A673 (cell line): ENCODE results near the gene CPN2. TPM values are rescaled to one million over a fixed set of nuclear protein-coding genes. Genes with fewer than 3 reads are reported as not detected.

Experiments used
- BruUV-seq: library from RNA; stranded (reverse); fragments of 400-500 nt; replicated peaks from 2 replicates; lab custom pipeline; 2021; lab: Mats Ljungman, UMichigan
- CTCF ChIA-PET: fragments of 300-600 bp; sonication (Branson Sonifier 250); formaldehyde crosslinking; loops from one replicate; lab custom pipeline; 2022; ENCODE audit warnings: antibody characterized with exemption; lab: Charles Lee
- POLR2A ChIA-PET: fragments of 300-600 bp; sonication (Branson Sonifier 250); formaldehyde crosslinking; loops from one replicate; lab custom pipeline; 2022; ENCODE audit warnings: antibody characterized with exemption; ENCODE audit not compliant: low non-redundant PET; lab: Charles Lee
- DNase-seq: peaks from one replicate; pipeline ENCODE4 v3.0.0-alpha.2; 2015; ENCODE audit warnings: low spot score
- H3K27ac ChIP-seq: fragments of 200-600 bp; sonication (generic); 2 replicates; pipeline ENCODE4 v1.5.1; 2016; ENCODE audit warnings: mixed run types, low read depth, mild to moderate bottlenecking, mixed read lengths, antibody characterized with exemption, low read length; ENCODE audit not compliant: poor library complexity, severe bottlenecking
- H3K27me3 ChIP-seq: fragments of 200-600 bp; sonication (generic); replicated peaks from 2 replicates; pipeline ENCODE4 v1.6.1; 2017; ENCODE audit warnings: mixed run types, low read depth, mild to moderate bottlenecking, mixed read lengths, antibody characterized with exemption, low read length; ENCODE audit not compliant: insufficient read depth, poor library complexity
- H3K36me3 ChIP-seq: fragments of 200-600 bp; sonication (generic); 2 replicates; pipeline ENCODE4 v1.6.1; 2016; ENCODE audit warnings: mixed run types, mild to moderate bottlenecking, mixed read lengths, antibody characterized with exemption, low read length; ENCODE audit not compliant: insufficient read depth, poor library complexity, severe bottlenecking
- H3K4me1 ChIP-seq: fragments of 200-600 bp; sonication (generic); 2 replicates; pipeline ENCODE4 v1.6.1; 2017; ENCODE audit warnings: mixed run types, mild to moderate bottlenecking, mixed read lengths, antibody characterized with exemption, low read length; ENCODE audit not compliant: insufficient read depth, poor library complexity, severe bottlenecking
- H3K4me3 ChIP-seq: fragments of 200-600 bp; sonication (generic); 2 replicates; pipeline ENCODE4 v1.5.1; 2016; ENCODE audit warnings: low read depth, mixed run types, mild to moderate bottlenecking, mixed read lengths, low read length; ENCODE audit not compliant: poor library complexity, severe bottlenecking
- H3K9me3 ChIP-seq: fragments of 200-600 bp; sonication (generic); 2 replicates; pipeline ENCODE4 v1.6.1; 2016; ENCODE audit warnings: mixed run types, low read depth, mild to moderate bottlenecking, mixed read lengths, antibody characterized with exemption, low read length; ENCODE audit not compliant: poor library complexity, severe bottlenecking
- CTCF ChIP-seq: fragments of 300-800, 200-600 bp; sonication (generic); conservative IDR thresholded peaks from 2 replicates; pipeline ENCODE4 v1.5.1; 2017; ENCODE audit warnings: low read depth, mild to moderate bottlenecking, antibody characterized with exemption, low read length, moderate library complexity, mixed read lengths
- EZH2 ChIP-seq: fragments of 200-600 bp; sonication (generic); IDR thresholded peaks from 2 replicates; pipeline ENCODE4 v1.6.1; 2017; ENCODE audit warnings: borderline replicate concordance, low read depth, mild to moderate bottlenecking, mixed read lengths, antibody characterized with exemption, low read length; ENCODE audit not compliant: poor library complexity, severe bottlenecking
- intact Hi-C: fragments of 100-400 bp; cut with micrococcal nuclease; formaldehyde crosslinking; loops from one replicate; pipeline ENCODE4 v1.10.0; 2022; ENCODE audit not compliant: unreplicated experiment
- total RNA-seq: library from RNA; stranded (reverse); gene quantifications from 2 replicates; pipeline ENCODE4 v1.2.3, GENCODE V29; 2021

CPN2 gene
- total RNA-seq, 1 experiment from 2014 or later, result not detected

GRCh38 chr3:194384569-194385001, 33.5 kb upstream of the CPN2 start:
- CTCF ChIA-PET, result no interaction called here
- no TSS peak for BruUV-seq
- Histone ChIP-seq H3K4me1 (peaks cover 6% of the 10 kb centered on the region), H3K27ac (no peak overlapping the region), H3K27me3 (no peaks in the 10 kb centered on the region), H3K9me3 (no peaks in the 10 kb centered on the region), H3K36me3 (no peaks in the 10 kb centered on the region), H3K4me3 (no peak overlapping the region)
- intact Hi-C loops, result no loop called here
- POLR2A ChIA-PET, result no interaction called here
- TF ChIP-seq CTCF (no peak), EZH2 (no peak)
- DNase-seq, result no peak

GRCh38 chr3:194384156-194384555, 33.0 kb upstream of the CPN2 start:
- no peak overlapping the region for H3K4me3 ChIP-seq
- H3K36me3 ChIP-seq, result no peaks in the 10 kb centered on the region
- ChIA-PET POLR2A (no interaction called here), CTCF (no interaction called here)
- TF ChIP-seq CTCF (no peak), EZH2 (no peak)
- DNase-seq, result no peak
- no TSS peak for BruUV-seq
- no peaks in the 10 kb centered on the region for H3K27me3 ChIP-seq
- H3K27ac ChIP-seq, result no peak overlapping the region
- H3K4me1 ChIP-seq, result peaks cover 6% of the 10 kb centered on the region
- intact Hi-C loops, result no loop called here
- H3K9me3 ChIP-seq, result no peaks in the 10 kb centered on the region

- intact Hi-C loops, result no loop called here
- no peaks in the 10 kb centered on the region for H3K27me3 ChIP-seq
- H3K36me3 ChIP-seq, result no peaks in the 10 kb centered on the region
- no peaks in the 10 kb centered on the region for H3K9me3 ChIP-seq
- ChIA-PET CTCF (no interaction called here), POLR2A (interaction anchor here (0.5 kb wide), 1 partner anchor 26 kb away, joined by 4 read pairs; no protein-coding TSS in a partner anchor)
- TF ChIP-seq EZH2, result no peak
- no peak for TF ChIP-seq CTCF
- BruUV-seq, result no TSS peak
- no peak for DNase-seq
- H3K27ac ChIP-seq, result no peak overlapping the region
- no peak overlapping the region for H3K4me3 ChIP-seq
- peaks cover 6% of the 10 kb centered on the region for H3K4me1 ChIP-seq
Observed at GRCh38 chr3:194383276-194383940, 32.3 kb upstream of the CPN2 start.
